Activated T-cell treated with anti-CD3 and anti-CD28 coated beads for 48 hours (primary cell): ENCODE data around the gene STAB2.

Experiments used
- DNase-seq: peaks from one replicate; pipeline ENCODE4 v3.0.0-alpha.2; 2020; ENCODE audit warnings: low read depth

STAB2 gene

DNA sequence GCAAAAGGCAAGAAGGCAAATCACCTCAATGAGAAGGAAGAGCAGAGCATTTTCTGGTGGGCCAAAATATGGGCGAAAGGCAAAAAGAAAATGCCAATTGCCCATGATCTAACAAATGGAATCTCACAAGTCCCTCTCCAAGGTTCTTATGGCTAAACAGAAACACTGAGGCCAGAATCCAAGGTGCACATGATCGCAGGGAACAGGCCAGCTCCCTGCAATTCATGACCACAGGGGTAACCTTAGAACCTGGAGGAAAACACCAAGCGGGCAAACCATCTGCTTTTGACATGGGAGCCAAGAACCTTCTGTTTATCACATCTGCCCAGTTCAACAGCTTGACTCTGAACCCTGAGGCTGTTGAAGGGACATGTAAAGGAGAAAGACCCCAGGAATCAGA, 193.9 kb downstream of the STAB2 start:
- no peak for DNase-seq

GRCh38 chr12:103782399-103782798, 195.3 kb downstream of the STAB2 start:
- DNase-seq, result no peak

- DNase-seq, result no peak
Measured at GRCh38 chr12:103783744-103784664, 196.9 kb downstream of the STAB2 start.

DNA sequence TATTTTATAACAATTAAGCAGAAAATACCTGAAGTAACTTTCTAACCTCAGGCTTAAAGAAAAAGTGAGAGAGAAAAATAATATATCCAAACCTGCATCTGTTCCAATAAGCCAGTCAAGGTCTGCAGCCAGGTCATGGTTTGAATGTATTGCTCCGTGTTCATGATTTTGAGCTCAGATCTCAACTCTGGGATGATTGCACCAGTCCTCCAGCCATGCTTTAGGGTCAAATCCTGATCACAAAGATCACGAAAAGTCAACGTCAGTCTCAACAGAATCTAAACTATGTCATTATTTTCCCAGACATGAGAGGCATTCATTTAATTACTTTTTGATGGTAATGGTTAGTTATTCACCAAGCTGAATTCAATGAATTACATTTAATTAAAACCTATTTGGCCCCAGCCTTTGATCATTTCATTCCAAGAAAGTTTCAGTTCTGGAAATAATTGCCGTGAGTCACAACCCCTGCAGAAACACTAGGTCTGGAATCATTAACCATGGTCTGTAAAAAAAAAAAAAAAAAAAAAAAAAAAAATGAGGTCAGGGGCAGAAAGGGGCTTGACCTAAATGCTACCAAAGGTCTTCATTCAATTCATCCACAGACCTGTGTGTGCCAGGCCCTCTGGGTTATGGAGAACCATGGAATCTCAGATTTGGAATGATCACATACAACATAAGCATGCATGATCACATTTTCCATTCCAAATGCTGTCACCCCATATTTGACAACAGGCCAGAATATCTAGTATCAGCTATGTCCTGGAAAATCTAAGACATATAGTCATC, 198.4 kb downstream of the STAB2 start:
- DNase-seq, result no peak

GRCh38 chr12:103786201-103786600, 199.1 kb downstream of the STAB2 start:
- DNase-seq, result no peak

- DNase-seq, result no peak
Measured at GRCh38 chr12:103791350-103791920, 204.4 kb downstream of the STAB2 start.

GRCh38 chr12:103793046-103793445, 206.0 kb downstream of the STAB2 start:
- DNase-seq, result no peak

DNA sequence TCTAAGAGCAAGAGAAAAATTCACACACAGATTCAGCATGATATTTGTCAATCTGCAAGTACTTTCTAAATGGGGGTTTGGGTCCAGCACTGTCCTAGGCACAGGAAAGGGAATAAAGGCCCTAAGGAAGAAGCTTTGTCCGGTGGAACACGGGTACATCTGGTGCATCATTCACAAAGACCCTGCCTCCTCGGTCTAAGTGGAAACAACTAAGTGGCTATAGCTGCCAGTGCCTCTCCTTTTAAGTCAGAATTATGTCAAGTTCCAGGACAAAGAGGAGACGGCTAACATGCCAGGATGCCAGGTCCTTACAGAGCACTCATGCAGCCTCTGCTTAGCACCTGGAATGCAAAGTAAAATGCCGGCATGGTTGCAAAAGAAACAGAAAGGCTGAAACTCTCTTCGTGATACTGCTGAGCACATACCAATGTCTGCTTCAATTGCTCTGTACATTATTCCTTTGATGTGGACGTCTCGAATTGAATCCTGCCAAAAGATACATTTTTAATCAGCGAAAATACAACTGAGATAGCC, 206.5 kb downstream of the STAB2 start:
- DNase-seq, result no peak

- DNase-seq, result no peak
Measured at GRCh38 chr12:103794309-103795213, 207.5 kb downstream of the STAB2 start.

DNA sequence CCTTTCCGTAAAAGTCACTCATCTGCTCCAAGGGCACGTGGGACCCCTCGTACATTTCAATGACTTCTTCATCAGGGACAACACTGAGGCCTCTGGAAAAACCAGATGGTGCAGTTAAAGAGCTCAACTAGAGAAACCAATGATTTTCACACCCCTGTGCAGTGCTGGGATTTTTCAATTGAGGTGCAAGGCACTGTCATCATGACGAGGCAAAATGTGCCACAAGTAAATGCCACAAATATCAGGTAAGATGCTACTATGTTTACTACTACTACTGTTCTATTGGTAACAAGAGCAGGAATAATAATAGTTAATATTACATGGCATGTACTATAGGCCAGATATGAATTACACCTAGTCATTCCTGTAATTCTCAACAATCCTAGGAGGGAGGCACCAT, 211.5 kb downstream of the STAB2 start:
- DNase-seq, result no peak

GRCh38 chr12:103799504-103799856, 212.4 kb downstream of the STAB2 start:
- no peak for DNase-seq

GRCh38 chr12:103799857-103800771, 213.0 kb downstream of the STAB2 start:
- DNase-seq, result no peak

DNA sequence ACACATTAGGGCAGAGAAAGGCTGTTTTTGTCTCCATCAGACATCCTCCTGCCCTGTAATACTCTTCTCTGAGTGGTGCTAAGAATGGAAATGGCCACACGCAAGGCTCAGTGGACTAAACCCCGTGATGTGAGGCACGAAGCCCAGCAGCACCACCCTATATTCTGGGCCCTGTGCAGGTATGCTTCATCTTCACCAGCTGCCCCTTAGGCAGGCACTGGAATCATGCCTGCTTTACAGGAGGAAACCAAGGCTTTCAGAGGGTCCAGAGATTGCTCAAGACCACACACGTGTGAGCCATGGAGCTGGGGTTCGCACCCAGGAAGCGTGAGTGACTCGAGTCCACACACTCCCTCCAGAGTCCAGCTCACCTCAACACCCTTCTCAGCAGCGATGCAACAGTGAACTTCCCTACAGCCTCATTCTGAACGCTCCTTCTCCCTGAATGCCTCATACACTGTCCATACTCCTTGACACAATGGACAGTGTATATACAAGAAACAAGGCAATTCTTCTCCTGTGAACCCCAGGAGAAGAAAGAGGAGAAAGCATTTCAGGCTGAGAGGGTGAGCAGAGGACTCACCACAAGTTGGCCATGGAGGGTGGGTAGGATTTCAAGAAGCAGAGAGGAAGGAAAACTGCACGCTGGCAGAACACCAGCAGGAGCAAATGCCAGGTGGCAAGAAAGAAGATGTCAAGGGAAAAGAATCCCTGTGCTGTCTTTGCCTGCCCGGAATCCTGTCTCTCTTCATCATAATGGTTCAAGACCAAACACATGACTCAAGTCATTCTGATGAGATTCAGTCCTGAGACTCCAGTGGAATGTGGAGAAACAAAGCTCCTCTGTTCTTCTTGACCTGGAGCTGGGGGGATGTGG, 214.9 kb downstream of the STAB2 start:
- no peak for DNase-seq

DNA sequence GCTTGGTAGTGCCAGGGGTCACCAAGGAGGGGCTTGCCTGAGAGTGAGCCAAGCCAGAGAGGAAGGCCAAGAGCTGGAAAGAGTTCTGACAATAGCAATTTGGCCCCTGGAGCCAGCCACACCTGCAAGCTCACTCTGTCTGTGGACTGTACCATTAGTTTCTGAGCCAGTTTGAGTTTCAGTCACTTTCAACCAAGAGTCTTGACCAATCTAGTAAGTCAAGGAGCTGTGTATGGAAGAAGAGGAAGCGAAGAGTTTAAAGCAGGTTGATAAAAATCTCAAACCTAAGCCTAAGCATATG, 215.5 kb downstream of the STAB2 start:
- no peak for DNase-seq

DNA sequence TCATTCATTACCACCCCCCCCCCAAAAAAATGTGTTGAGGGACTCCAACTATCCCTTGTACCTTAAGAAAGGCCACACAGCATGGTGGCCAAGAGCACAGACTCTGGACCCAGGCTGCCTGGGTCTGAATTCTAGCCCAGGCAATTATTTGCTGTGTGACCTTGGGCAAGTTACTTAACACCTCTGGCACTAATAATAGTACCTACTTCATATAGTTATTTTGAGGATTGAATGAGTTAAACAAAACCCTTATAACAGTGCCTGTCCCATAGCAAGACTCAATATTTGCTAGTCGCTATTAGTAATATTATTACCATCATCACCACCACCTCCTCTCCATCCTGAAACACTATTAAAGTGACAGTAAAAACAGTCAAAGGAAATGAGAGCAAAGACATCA, 216.8 kb downstream of the STAB2 start:
- DNase-seq, result no peak

- DNase-seq, result no peak
Measured at GRCh38 chr12:103805655-103806360, 218.7 kb downstream of the STAB2 start.

DNA sequence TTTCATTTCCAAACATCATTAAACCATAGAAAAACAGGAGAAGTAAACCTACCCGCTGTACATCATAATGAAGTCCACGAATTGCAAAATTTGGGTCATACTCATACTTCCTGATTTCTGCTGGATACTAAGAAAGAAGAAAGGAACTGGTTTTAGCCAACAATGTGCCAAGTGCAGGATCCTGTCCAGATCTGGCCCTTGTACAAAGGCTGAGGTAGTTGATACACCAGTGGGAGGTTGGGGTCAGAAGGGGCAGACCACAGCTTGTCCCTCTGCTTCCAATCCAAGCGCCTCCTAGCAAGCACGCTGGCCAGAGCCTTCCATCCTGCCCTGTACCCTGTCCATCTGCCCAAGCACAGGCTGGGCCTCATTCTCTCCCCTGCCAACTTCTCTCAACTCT, 219.7 kb downstream of the STAB2 start:
- DNase-seq, result no peak

DNA sequence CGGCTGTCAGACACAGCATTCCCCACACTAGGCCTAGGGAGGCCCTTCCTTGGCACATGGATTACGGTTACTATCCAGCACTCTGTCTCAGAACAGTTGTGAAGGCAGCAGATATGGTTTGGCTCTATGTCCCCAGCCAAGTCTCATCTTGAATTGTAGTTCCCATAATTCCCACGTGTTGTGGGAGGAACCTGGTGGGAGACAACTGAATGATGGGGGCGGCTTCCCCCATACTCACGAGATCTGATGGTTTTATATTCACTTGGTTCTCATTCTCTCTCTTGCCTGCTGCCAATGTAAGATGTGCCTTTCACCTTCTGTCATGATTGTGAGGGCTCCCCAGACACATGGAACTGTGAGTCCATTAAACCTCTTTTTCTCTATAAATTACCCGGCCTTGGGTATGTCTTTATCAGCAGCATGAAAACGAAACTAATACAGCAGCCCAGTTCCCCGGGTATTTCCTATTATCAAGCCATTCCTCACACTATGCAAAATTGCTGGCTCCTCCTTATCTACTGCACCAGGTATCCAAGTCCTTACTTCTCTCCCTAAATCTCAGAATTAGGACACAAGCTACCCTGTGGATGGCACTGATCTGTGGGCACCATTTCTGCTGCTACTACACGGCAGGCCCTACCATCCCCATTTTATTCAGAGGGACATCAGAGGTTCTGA, 220.6 kb downstream of the STAB2 start:
- no peak for DNase-seq
